Hepatocyte (in vitro differentiated cells): ENCODE measurements around the gene PAFAH2. TPM values are rescaled to one million over a fixed set of nuclear protein-coding genes. Genes with fewer than 3 reads are reported as not detected.
"Not testable (repeated sequence)": the region's sequence is repeated elsewhere in the genome, so short reads cannot be mapped to it uniquely, and the experiment has no call there.

Source experiments
- DNase-seq: peaks from one replicate; pipeline ENCODE4 v3.0.0-alpha.2; 2016; ENCODE audit warnings: low spot score
- H2AFZ ChIP-seq: fragments of 200-600 bp; sonication (generic); 2 replicates; pipeline ENCODE4 v1.6.0; 2016; ENCODE audit warnings: antibody characterized with exemption, mild to moderate bottlenecking
- H3K27ac ChIP-seq: fragments of 200-600 bp; sonication (generic); 2 replicates; pipeline ENCODE4 v1.5.1; 2016; ENCODE audit warnings: mild to moderate bottlenecking
- H3K27me3 ChIP-seq: fragments of 200-600 bp; sonication (generic); 2 replicates; pipeline ENCODE4 v1.6.1; 2016
- H3K36me3 ChIP-seq: fragments of 200-600 bp; sonication (generic); replicated peaks from 2 replicates; pipeline ENCODE4 v1.5.1; 2016; ENCODE audit warnings: low read depth; ENCODE audit not compliant: insufficient read depth
- H3K4me1 ChIP-seq: fragments of 200-600 bp; sonication (generic); 2 replicates; pipeline ENCODE4 v1.5.1; 2016; ENCODE audit warnings: mild to moderate bottlenecking, moderate library complexity; ENCODE audit not compliant: insufficient read depth
- H3K4me2 ChIP-seq: fragments of 200-600 bp; sonication (generic); 2 replicates; pipeline ENCODE4 v1.6.0; 2016
- H3K4me3 ChIP-seq: fragments of 200-600 bp; sonication (generic); 2 replicates; pipeline ENCODE4 v1.5.1; 2016; ENCODE audit warnings: mild to moderate bottlenecking
- H3K79me2 ChIP-seq: fragments of 200-600 bp; sonication (generic); 2 replicates; pipeline ENCODE4 v1.6.0; 2017; ENCODE audit warnings: mild to moderate bottlenecking
- H3K9me2 ChIP-seq: fragments of 200-600 bp; sonication (generic); replicated peaks from 2 replicates; pipeline ENCODE4 v1.6.0; 2017; ENCODE audit warnings: mild to moderate bottlenecking; ENCODE audit not compliant: insufficient read depth
- H3K9me3 ChIP-seq: fragments of 200-600 bp; sonication (generic); 2 replicates; pipeline ENCODE4 v1.5.1; 2016; ENCODE audit warnings: low read depth, mild to moderate bottlenecking
- H4K20me1 ChIP-seq: fragments of 200-600 bp; sonication (generic); 2 replicates; pipeline ENCODE4 v1.6.0; 2016; ENCODE audit warnings: mild to moderate bottlenecking; ENCODE audit not compliant: insufficient read depth, poor library complexity, severe bottlenecking
- EZH2 ChIP-seq: fragments of 200-600 bp; sonication (generic); IDR thresholded peaks from 2 replicates; pipeline ENCODE4 v1.6.1; 2016; ENCODE audit warnings: antibody characterized with exemption, mild to moderate bottlenecking, borderline replicate concordance
- EZH2phosphoT487 ChIP-seq: fragments of 200-600 bp; sonication (generic); IDR thresholded peaks from one replicate; pipeline ENCODE4 v1.6.1; 2018; ENCODE audit warnings: antibody characterized with exemption, mild to moderate bottlenecking, low read depth, moderate library complexity; ENCODE audit not compliant: unreplicated experiment, severe bottlenecking
- WGBS: methylation state at CpG from one replicate; pipeline ENCODE4 v1.1.6; 2016; ENCODE audit warnings: low lambda C conversion rate; ENCODE audit errors: missing lambda C conversion rate; 5-methylcytosine and 5-hydroxymethylcytosine counted together
- polyA plus RNA-seq: library from polyadenylated mRNA; unstranded; fragments of >200 nt; fragmentation: Nextera tagmentation; extraction: Ambion mirVana; gene quantifications from 2 replicates; pipeline ENCODE4 v1.2.1, GENCODE V29; 2016
- total RNA-seq: library from RNA; depleted of rRNA; stranded (reverse); fragments of >200 nt; gene quantifications from 2 replicates; pipeline ENCODE4 v1.2.3, GENCODE V29; 2014
- TF ChIP-seq, protein P1 (sequence below): fragments of 200-600 bp; sonication (generic); IDR thresholded peaks from 2 replicates; pipeline ENCODE4 v1.5.1; 2016; ENCODE audit warnings: antibody characterized with exemption, mild to moderate bottlenecking; ENCODE audit not compliant: poor library complexity

Gene PAFAH2
- total and polyA plus RNA-seq, 2 experiments from 2014 or later = 22.7 to 24.6 TPM

DNA sequence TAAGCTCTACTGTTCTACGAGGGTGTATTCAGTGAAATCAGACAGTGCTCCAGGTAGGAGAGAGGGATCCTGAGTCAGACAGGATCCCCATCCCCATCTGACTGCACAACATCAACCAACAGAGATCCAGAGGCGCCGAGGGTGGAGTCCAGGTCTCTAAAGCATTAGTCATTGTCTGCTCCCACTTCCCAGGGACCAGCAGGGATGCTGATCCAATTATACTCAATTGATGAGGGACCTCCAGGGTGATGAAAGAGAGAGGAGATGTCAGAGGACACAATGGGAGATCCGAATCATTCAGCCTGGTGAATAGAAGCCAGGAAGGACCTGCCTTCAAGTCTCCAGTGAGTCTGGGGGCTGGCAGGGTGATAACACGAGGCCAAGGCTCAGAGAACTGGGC lies 52.1 kb downstream of the PAFAH2 start:
- no peak overlapping the region for H3K4me2 ChIP-seq
- no peaks in the 10 kb centered on the region for H3K36me3 ChIP-seq
- no peak for DNase-seq
- no peaks in the 10 kb centered on the region for H3K9me2 ChIP-seq
- no peaks in the 10 kb centered on the region for H3K9me3 ChIP-seq
- no peaks in the 10 kb centered on the region for H4K20me1 ChIP-seq
- no peak overlapping the region for H3K4me3 ChIP-seq
- WGBS = 77% methylated on average over 5 of the region's 5 CpGs
- H2AFZ ChIP-seq = no peak overlapping the region
- TF ChIP-seq, protein P1, sequence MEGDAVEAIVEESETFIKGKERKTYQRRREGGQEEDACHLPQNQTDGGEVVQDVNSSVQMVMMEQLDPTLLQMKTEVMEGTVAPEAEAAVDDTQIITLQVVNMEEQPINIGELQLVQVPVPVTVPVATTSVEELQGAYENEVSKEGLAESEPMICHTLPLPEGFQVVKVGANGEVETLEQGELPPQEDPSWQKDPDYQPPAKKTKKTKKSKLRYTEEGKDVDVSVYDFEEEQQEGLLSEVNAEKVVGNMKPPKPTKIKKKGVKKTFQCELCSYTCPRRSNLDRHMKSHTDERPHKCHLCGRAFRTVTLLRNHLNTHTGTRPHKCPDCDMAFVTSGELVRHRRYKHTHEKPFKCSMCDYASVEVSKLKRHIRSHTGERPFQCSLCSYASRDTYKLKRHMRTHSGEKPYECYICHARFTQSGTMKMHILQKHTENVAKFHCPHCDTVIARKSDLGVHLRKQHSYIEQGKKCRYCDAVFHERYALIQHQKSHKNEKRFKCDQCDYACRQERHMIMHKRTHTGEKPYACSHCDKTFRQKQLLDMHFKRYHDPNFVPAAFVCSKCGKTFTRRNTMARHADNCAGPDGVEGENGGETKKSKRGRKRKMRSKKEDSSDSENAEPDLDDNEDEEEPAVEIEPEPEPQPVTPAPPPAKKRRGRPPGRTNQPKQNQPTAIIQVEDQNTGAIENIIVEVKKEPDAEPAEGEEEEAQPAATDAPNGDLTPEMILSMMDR = no peak
- TF ChIP-seq EZH2phosphoT487 (no peak), EZH2 (no peak)
- no peaks in the 10 kb centered on the region for H3K27me3 ChIP-seq
- H3K79me2 ChIP-seq = no peaks in the 10 kb centered on the region
- no peaks in the 10 kb centered on the region for H3K4me1 ChIP-seq
- no peak overlapping the region for H3K27ac ChIP-seq

DNA sequence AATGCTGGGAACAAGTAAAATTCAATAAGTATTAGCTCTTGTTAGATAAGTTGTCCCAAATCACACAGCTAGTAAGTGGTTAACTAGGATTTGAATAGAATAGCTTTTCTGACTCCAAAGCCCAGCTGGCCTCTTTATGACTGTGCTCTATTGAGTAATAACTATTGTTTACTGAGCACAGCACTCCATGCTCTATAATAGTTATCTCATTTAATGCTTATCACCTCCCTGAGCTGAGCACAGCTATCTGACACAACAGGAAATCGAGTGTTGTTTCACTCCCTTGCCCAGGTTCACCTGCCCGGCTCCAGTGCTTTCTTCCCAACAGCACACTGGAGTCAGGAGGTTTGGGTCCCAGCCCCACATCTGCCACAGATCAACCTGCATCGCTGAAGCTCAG lies 52.9 kb downstream of the PAFAH2 start:
- Histone ChIP-seq H4K20me1 (no peaks in the 10 kb centered on the region), H3K27ac (peak overlapping the region; percentile 51), H3K79me2 (no peaks in the 10 kb centered on the region), H3K4me3 (no peak overlapping the region), H3K4me1 (no peaks in the 10 kb centered on the region), H3K27me3 (no peaks in the 10 kb centered on the region), H3K4me2 (no peak overlapping the region), H3K9me2 (no peaks in the 10 kb centered on the region), H3K9me3 (no peaks in the 10 kb centered on the region), H3K36me3 (no peaks in the 10 kb centered on the region), H2AFZ (no peak overlapping the region)
- peak; percentile 48 for DNase-seq
- 56% methylated on average over 3 of the region's 3 CpGs for WGBS
- TF ChIP-seq, protein P1 = no peak
- TF ChIP-seq EZH2phosphoT487 = no peak
- TF ChIP-seq EZH2 = no peak

DNA sequence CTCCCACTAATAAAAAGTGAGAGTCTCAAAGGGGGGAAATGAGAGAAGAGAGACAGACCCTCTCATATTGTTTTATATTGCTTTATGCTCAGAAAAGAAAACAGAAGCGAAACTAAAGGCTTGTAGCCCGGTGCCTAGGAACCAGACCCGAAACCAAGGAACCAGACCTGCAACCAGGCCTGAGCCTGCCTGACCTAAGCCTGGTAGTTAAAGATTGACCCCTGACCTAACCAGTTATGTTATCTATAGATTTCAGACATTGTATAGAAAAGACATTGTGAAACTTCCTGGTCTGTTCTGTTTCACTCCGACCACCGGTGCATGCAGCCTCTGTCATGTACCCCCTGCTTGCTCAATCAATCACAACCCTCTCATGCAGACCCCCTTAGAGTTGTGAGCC lies 54.4 kb downstream of the PAFAH2 start:
- not testable (repeated sequence) for H3K9me2 ChIP-seq, H3K27ac ChIP-seq, H3K36me3 ChIP-seq, H4K20me1 ChIP-seq, H3K79me2 ChIP-seq, H3K4me3 ChIP-seq, H2AFZ ChIP-seq, H3K4me2 ChIP-seq, H3K27me3 ChIP-seq, DNase-seq, H3K4me1 ChIP-seq, H3K9me3 ChIP-seq
- 71% methylated on average over 5 of the region's 5 CpGs for WGBS

DNA sequence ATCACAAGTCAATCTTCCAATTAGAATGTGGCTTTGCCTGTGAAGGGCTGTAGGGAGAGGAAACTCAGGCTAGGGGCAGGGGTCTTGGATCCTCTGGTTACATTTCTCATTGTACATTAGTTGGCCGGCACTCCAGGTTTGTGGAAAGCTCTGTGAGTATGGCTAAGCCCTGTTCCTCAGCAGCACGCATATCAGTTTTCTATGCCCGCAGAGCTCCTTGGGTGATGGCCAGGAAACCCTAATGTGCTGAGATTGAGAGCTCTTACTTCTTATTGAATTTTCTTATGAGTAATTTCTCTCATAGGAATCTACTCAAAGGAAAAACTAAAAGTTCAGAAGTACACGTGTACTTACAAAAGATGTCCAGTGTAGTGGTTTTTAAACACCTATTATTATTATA lies 60.9 kb downstream of the PAFAH2 start:
- H2AFZ ChIP-seq = no peak overlapping the region
- WGBS = 85% methylated on average over 4 of the region's 4 CpGs
- H3K9me2 ChIP-seq = no peaks in the 10 kb centered on the region
- no peaks in the 10 kb centered on the region for H3K27me3 ChIP-seq
- H3K9me3 ChIP-seq = no peaks in the 10 kb centered on the region
- H3K4me1 ChIP-seq = no peaks in the 10 kb centered on the region
- no peak overlapping the region for H3K27ac ChIP-seq
- TF ChIP-seq EZH2 = no peak
- TF ChIP-seq EZH2phosphoT487 = no peak
- TF ChIP-seq, protein P1 = no peak
- H3K79me2 ChIP-seq = no peaks in the 10 kb centered on the region
- no peak for DNase-seq
- no peaks in the 10 kb centered on the region for H4K20me1 ChIP-seq
- no peak overlapping the region for H3K4me2 ChIP-seq
- no peak overlapping the region for H3K4me3 ChIP-seq
- no peaks in the 10 kb centered on the region for H3K36me3 ChIP-seq
